ENCODE results near the gene APOE.
"Not testable (repeated sequence)": the region's sequence is repeated elsewhere in the genome, so short reads cannot be mapped to it uniquely, and the experiment has no call there.

The APOE gene

DNA sequence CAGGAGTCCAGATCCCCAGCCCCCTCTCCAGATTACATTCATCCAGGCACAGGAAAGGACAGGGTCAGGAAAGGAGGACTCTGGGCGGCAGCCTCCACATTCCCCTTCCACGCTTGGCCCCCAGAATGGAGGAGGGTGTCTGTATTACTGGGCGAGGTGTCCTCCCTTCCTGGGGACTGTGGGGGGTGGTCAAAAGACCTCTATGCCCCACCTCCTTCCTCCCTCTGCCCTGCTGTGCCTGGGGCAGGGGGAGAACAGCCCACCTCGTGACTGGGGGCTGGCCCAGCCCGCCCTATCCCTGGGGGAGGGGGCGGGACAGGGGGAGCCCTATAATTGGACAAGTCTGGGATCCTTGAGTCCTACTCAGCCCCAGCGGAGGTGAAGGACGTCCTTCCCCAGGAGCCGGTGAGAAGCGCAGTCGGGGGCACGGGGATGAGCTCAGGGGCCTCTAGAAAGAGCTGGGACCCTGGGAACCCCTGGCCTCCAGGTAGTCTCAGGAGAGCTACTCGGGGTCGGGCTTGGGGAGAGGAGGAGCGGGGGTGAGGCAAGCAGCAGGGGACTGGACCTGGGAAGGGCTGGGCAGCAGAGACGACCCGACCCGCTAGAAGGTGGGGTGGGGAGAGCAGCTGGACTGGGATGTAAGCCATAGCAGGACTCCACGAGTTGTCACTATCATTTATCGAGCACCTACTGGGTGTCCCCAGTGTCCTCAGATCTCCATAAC lies at the start of gene APOE:
Gene APOE, plus strand, starts transcription at position 360 of the 724 bp plus-strand sequence. CDS start 829 bp downstream, outside the sequence.
- no peak for DNase-seq

DNA sequence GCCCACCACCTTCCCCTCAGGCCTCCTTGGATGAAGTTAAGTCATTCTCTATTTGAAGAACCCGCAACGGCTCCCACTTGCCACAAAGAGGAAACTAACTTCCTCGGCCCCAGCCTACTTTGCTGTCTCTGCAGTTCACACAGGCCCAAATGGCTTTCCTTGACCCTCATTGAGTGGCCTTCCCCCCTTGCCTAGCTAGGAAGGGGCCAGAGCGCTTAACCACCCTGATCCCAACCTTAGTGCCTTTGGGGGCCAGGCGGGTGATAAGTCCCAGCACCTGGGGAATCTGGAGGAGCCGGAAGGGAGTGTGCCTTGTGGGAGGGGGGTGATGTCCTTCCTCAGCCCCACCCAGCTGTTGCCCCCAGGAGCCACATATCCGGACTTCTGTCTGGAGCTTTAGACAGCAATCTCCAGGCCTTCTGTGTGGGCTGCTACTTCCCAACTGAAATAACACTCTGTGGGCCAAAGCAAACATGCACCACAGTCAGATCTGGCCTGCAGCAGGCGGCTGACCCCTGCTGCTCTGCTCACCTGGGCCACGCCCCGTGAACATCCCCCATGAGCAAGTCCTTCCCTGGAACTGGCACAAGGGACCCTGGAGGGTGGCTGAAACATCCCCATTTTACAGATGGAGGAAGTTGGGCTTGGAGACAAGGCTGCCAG lies 49.0 kb upstream of the APOE start:
- no peak for DNase-seq

DNA sequence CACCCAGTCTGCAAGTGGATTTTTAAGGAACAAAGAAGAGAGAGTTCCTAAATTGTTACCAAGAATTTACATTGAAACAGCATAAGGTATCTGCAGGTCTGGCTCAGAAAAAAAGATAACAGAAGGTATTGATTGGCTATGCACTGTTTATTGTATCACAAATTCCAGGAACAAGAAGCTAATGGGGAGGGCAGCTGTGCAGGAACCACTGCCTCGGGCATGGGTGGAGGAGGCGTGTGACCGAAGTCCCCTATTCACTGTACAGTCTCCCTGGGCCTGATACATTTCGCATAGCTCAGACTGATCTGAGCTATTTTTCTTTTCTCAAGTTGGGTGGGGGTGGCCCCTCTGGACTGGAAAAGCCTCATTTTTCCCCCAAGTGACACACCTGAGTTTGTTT lies 47.8 kb upstream of the APOE start:
- no peak for DNase-seq

DNA sequence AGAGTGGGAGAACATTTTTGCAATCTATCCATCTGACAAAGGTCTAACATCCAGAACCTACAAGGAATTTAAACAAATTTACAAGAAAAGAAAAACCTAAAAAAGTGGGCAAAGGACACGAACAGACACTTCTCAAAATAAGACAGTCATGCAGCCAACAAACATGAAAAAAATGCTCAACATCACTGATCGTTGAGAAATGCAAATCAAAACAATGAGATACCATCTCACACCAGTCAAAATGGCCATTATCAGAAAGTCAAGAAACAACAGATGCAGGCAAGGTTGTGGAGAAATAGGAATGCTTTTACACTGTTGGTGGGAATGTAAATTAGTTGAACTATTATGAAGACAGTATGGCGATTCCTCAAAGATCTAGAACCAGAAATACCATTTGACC lies 44.0 kb upstream of the APOE start:
- DNase-seq = not testable (repeated sequence)

DNA sequence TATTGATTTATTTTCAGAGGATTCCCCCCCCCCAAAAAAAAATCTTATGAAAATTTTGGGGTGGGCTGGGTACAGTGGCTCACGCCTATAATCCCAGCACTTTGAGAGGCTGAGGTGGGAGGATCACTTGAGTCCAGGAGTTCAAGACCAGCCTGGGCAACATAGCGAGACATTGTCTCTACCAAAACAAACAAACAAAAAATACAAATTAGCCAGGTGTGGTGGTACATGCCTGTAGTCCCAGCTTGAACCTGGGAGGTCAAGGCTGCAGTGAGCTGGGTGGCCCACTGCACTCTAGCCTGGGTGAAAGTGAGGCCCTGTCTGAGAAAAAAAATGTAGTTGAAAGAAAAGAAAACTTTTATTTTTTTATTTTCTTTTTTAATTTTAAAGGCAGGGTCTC lies 41.6 kb upstream of the APOE start:
- no peak for DNase-seq

DNA sequence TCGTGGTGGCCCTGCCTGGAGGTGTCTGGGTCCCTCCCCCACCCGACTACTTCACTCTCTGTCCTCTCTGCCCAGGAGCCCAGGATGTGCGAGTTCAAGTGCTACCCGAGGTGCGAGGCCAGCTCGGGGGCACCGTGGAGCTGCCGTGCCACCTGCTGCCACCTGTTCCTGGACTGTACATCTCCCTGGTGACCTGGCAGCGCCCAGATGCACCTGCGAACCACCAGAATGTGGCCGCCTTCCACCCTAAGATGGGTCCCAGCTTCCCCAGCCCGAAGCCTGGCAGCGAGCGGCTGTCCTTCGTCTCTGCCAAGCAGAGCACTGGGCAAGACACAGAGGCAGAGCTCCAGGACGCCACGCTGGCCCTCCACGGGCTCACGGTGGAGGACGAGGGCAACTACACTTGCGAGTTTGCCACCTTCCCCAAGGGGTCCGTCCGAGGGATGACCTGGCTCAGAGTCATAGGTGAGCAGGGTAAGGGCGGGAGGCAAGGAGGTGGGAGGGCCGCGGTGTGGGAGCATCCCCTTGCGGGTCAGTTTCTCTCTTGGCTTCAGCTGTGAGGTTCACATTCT lies 40.3 kb upstream of the APOE start:
- DNase-seq = no peak

DNA sequence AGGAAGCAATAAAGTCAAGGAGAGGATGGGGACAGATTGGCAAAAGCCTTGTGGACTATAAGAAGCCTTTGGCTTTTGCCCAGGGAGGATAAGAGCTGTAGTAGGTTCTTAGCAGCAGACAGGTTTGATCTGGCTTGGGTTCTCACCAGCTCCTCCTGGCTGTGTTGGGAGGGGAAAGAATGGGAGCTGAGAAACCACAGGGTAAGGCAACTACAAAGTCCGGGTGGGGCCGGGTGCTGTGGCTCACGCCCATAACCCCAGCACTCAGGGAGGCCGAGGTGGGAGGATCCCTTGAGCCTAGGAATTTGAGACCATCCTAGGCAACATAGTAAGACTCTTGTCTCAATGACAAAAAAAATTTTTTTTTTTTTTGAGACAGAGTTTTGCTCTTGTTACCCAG lies 38.9 kb upstream of the APOE start:
- no peak for DNase-seq

DNA sequence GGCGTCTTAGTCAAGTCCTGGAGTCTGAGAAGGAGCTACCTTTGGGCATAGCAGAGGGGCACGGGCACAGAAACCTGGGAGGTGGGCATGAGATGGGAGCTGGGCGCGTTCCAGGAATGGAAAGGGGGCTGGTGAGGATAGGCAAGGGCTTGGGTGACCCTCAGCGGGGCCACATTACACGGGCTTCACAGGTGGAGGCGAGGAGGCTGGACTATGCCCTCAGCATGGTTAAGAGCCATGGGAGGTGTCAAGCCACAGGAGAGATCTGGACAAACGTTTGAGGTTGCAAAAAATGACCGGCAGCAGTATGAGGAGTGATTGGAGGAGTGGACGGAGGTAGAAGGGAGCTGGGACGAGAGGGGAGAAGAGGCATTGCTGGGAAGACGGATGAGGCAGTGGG lies 38.0 kb upstream of the APOE start:
- DNase-seq = no peak

DNA sequence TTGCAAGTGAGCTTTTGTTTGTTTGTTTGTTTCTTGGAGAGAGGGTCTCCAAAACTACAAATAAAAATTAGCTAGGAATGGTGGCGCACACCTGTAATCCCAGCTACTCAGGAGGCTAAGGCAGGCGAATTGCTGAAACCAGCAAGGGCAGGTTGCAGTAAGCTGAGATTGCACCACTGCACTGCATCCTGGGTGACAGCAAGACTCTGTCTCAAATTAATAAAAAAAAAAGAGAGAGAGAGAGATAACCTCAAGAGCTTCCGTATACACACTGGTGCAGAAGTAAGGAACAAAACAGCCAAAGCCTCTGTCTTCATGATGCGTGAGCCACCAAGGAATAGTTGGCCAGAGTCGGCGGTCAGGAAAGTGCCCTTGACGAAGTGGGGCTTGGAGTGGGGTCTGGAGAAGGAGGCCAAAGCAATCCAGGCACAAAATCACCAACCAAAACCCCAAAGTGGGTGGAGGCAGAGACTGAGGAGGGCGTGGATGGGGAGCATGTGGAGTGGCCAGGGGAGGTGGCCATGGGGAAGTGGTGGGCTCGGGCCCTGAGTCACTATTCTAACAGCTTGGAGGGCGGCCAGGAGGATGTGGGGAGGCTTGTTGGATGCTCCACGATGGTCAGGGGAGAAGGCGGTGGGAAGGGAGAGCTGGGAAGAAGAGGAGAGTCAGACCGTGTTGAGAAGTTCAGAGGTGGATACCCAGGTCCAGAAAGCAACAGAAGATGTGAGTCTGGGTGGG lies 35.7 kb upstream of the APOE start:
- no peak for DNase-seq

DNA sequence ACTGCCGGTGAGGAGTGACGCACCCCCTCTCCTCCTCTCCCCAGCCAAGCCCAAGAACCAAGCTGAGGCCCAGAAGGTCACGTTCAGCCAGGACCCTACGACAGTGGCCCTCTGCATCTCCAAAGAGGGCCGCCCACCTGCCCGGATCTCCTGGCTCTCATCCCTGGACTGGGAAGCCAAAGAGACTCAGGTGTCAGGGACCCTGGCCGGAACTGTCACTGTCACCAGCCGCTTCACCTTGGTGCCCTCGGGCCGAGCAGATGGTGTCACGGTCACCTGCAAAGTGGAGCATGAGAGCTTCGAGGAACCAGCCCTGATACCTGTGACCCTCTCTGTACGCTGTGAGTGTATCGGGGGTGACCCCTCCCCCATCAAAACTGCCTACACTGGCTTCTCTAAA lies 33.8 kb upstream of the APOE start:
- no peak for DNase-seq

DNA sequence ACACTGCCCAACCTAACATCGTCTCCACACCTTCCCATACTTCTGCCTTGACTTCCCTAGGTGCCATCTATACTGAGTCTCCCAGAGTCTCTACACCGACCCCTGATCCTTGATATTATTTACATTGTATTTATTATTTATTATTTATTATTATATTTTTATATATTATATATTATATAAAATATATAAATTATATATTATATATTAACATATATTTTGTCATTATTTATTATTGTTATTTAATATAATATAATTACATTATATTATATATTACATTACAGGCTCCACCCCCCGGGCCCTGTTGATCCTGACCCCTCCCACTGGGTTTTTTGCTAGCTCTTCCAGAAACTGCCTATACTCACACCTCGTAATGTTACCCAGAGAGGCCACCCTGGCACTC lies 32.9 kb upstream of the APOE start:
- DNase-seq = no peak

DNA sequence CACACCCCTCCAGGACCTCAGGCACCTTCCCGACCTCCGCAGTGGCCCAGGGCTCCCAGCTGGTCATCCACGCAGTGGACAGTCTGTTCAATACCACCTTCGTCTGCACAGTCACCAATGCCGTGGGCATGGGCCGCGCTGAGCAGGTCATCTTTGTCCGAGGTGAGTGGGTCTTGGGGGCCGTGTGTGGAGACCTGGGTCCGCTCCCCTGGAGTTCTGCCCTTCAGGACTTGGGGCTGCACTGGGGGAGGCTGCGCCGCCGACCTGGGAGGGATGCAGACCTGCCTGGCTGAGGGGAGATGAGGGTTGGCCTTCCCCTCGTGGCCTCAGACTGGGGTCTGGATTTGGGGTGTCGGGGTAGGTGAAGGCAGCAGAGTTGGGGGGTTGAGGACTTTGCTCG lies 31.3 kb upstream of the APOE start:
- DNase-seq = no peak

DNA sequence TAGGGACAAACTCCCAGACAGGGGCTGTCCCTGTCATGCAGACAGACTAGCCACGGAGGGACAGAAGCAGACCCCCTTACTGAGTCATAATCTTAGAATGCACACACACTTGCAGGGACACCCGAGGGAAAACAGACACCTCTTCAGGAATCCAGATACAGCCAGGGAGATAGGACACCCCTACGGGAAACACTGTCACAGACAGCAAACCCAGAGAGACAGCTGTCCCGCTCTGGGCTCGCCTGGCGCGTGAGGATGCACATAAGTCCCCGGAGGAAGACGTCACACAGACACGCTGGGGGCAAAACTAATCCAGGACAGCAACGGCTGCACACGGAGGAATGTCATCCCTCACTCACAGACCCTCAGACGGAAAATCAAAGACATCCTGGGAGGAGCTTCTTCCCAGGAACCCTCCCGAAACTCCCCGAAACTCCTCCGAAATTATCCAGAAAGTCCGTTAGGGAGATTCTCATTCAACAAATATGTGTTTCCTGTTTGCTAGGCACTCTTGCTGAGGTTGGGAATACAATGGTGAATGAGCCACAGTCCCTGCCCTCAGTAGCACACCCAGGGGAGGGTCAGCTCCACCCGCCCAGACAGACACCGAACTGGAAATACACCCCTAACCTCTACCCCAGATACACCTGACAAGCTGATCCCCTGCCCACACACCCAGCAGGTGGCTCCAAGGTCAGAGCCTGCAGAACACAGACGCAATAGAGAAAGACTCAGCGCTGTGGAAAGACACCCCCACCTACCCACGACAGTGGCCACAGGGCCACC lies 29.7 kb upstream of the APOE start:
- DNase-seq = no peak

DNA sequence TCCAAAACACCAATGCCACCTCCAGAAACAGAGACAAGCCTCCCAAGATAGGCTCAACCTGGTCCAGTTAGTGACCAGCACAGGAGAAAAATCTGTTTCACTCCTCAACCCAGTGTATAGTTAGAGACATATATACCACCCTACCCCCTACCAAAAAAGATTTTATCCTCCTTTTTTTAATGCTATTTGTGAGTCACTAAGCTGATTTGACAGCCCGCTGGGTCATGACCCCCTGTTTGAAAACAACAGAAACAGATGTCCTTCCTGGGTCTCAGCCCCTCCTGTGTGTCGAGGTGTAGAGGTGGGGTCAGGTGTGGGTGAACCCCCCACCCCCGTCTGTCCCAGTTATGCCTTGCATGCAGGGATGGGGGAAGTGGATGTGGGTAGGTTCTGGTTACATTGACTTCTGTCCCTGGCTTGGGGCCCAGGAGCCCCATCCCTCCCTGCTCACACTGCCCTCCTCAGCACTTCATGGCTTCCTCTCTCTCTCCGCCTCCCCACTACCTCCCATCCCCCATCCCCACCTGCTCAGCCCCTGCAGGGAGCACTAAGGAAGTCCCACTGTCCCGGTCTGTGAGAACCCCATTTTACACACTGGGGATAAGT lies 28.6 kb upstream of the APOE start:
- no peak for DNase-seq

DNA sequence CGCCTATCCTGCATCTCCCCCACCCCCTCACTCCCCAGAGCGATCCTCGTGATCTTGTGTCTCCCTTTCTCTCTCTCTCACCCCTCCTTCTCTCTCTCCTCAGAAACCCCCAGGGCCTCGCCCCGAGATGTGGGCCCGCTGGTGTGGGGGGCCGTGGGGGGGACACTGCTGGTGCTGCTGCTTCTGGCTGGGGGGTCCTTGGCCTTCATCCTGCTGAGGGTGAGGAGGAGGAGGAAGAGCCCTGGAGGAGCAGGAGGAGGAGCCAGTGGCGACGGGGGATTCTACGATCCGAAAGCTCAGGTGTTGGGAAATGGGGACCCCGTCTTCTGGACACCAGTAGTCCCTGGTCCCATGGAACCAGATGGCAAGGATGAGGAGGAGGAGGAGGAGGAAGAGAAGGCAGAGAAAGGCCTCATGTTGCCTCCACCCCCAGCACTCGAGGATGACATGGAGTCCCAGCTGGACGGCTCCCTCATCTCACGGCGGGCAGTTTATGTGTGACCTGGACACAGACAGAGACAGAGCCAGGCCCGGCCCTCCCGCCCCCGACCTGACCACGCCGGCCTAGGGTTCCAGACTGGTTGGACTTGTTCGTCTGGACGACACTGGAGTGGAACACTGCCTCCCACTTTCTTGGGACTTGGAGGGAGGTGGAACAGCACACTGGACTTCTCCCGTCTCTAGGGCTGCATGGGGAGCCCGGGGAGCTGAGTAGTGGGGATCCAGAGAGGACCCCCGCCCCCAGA lies 27.3 kb upstream of the APOE start:
- DNase-seq = no peak

DNA sequence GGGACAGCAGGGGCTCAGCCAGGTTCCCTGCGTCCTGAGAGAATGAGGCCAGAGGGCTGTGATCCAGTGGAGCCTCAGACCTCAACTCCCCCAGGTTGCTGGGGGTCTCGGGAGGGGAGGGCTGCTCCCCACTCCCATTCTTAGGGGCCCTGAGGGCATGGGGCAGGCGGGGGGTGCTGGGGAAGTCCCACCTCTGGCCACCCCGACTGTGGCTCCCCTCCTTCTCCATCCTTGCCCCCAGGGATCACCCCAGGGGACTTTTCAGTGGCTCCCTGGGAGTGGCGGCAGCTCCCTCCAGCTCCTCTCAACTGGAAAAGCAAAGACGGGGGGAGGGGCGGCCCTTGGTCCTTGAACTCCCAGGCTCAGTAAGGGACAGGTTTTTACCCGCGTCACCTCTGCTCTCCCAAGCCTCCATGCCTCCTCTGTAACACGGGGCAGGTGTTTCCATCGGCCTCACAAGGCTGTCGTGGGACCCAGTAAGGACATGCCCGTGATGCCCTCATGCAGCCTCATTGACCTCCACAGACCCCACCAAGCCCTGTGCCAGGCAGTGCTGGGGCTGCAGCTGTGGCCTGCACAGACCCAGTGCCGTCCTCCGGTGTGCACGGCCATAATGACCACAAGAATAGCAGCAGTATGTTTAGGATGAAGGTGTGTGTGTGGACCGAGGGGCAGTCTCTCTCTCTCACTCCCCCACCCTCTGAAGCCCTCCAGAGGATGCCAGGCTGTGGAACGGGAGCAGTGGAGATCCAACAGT lies 26.1 kb upstream of the APOE start:
- no peak for DNase-seq

DNA sequence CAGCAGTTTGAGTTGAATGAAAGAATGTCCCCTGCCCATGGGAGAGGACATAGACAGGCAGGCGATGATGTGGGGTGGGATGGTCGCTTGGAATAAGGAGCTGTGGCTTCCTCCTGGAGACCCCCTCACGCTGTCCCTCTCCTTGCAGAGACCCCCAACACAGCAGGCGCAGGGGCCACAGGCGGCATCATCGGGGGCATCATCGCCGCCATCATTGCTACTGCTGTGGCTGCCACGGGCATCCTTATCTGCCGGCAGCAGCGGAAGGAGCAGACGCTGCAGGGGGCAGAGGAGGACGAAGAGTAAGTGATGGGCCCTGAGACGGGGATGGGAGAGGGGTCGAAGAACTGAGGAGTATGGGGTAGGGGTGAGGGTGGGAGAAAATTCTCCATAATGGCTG lies 23.5 kb upstream of the APOE start:
- no peak for DNase-seq

DNA sequence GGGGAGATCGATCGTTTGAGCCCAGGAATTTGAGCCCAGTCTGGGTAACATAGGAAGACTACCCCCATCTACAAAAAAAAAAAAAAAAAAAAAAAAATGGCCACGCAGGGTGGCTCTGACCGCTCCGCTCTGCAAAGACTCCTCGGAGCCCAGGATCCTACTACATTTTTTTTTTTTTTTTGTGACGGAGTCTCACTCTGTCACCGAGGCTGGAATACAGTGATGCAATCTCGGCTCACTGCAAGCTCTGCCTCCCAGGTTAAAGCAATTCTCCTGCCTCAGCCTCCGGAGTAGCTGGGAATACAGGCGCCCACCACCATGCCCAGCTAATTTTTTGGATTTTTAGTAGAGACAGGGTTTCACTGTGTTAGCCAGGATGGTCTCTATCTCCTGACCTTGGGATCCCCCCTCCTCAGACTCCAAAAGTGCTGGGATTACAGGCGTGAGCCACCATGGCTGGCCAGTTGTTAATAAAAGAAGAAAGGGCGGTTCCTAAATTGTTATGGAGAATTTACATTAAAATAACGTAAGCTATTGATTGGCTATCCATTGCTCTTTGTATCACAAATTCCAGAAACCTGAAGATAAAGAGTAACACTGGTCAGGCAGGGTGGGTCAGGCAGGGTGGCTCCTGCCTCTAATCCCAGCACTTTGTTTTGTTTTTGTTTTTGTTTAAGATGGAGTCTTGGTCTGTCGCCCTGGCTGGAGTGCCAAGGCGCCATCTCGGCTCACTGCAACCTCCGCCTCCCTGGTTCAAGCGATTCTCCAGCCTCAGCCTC lies 22.8 kb upstream of the APOE start:
- not testable (repeated sequence) for DNase-seq

DNA sequence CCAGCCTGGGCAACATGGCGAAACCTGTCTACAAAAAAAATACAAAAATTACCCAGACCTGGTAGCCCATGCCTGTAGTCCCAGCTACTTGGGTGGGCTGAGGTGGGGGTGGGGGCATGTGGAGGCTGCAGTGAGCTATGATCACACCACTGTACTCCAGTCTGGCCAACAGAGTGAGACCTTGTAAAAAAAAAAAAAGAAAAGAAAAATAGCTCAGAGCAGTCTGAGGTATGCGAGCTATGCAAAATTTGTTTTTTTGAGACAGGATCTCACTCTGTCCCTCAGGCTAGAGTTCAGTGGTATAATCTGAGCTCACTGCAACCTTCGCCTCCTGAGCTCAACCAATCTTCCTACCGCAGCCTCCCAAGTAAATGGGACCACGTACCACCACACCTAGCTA lies 21.7 kb upstream of the APOE start:
- DNase-seq = no peak

DNA sequence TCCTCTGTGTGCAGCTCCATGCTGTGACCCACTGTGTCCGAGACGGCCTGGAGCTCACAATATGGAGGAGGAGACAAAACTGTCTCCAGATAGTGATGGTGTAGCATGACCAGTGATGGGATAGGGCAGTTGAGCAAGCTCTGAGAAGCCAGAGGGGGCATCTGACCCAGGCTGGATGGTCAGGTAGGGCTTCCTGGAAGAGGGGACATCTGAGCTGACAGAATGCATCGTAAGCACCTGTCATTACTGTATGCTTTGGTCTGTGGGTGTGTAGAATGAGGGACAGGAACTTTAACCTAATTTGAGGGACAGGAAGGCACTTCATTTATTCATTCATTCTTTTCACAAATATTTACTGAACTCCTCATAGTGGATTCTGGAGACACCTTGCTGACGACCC lies 21.0 kb upstream of the APOE start:
- no peak for DNase-seq
